Measurements from ENCODE around the gene CATSPER3. TPM values are rescaled to one million over a fixed set of nuclear protein-coding genes. Genes with fewer than 3 reads are reported as not detected.

The CATSPER3 gene
- total RNA-seq, 1 experiment from 2014 or later, result 0.57 TPM

- no TSS peak for BruUV-seq (replicated peaks)
- intact Hi-C loops (cut with micrococcal nuclease; ENCODE audit: unreplicated experiment), result no loop called here
Measured at GRCh38 chr5:134958755-134959154, 9.0 kb upstream of the CATSPER3 start.

GRCh38 chr5:134963098-134963497, 4.6 kb upstream of the CATSPER3 start:
- Histone ChIP-seq H3K27ac (no peak overlapping the region), H3K36me3 (ENCODE audit: low read depth) (no peaks in the 10 kb centered on the region), H3K4me1 (replicated peaks; ENCODE audit: insufficient read depth) (peaks cover 25% of the 10 kb centered on the region), H3K4me3 (no peak overlapping the region), H4K20me1 (ENCODE audit: insufficient read depth) (no peaks in the 10 kb centered on the region), H2AFZ (no peak overlapping the region), H3K79me2 (ENCODE audit: low read depth) (no peaks in the 10 kb centered on the region), H3K9me2 (ENCODE audit: insufficient read depth) (no peaks in the 10 kb centered on the region), H3K27me3 (ENCODE audit: insufficient read depth, low read depth) (no peaks in the 10 kb centered on the region), H3K9me3 (ENCODE audit: insufficient read depth, low read depth) (no peaks in the 10 kb centered on the region), H3K4me2 (no peak overlapping the region), H3F3A (ENCODE audit: insufficient read depth, low read depth) (peaks cover 18% of the 10 kb centered on the region)
- POLR2A ChIA-PET (ENCODE audit: unreplicated experiment), result interaction anchor here (0.7 kb wide), 1 partner anchor 50 kb away, joined by 12 read pairs; no protein-coding TSS in a partner anchor
- CTCF ChIA-PET, result no interaction called here
- intact Hi-C loops (cut with micrococcal nuclease; ENCODE audit: unreplicated experiment), result no loop called here
- no peak for DNase-seq
- no TSS peak for BruUV-seq (replicated peaks)
- TF ChIP-seq CTCF (conservative IDR thresholded peaks at IDR 0.05) (no peak), EZH2 (IDR thresholded peaks at IDR 0.05; ENCODE audit: low read depth) (no peak)

More at GRCh38 chr5:134958755-134959154, 9.0 kb upstream of the CATSPER3 start:
- 0 out of 2 replicates have a peak, but pooled peaks cover 6% of the 10 kb centered on the region for H3K36me3 ChIP-seq (ENCODE audit: low read depth)
- H3K27ac ChIP-seq, result peak overlapping the region; percentile 53
- ChIA-PET CTCF (no interaction called here), POLR2A (ENCODE audit: unreplicated experiment) (no interaction called here)
- no peaks in the 10 kb centered on the region for H4K20me1 ChIP-seq (ENCODE audit: insufficient read depth)
- DNase-seq, result peak; percentile 2 to 68
- H3K4me1 ChIP-seq (replicated peaks; ENCODE audit: insufficient read depth), result peaks cover 25% of the 10 kb centered on the region
- H3K79me2 ChIP-seq (ENCODE audit: low read depth), result no peaks in the 10 kb centered on the region
- H3F3A ChIP-seq (ENCODE audit: insufficient read depth, low read depth), result peaks cover 19% of the 10 kb centered on the region
- peaks cover 8% of the 10 kb centered on the region for H3K9me3 ChIP-seq (ENCODE audit: insufficient read depth, low read depth)
- no peaks in the 10 kb centered on the region for H3K9me2 ChIP-seq (ENCODE audit: insufficient read depth)
- no peak overlapping the region for H3K4me3 ChIP-seq
- H3K4me2 ChIP-seq, result peak overlapping the region; percentile 60
- no peaks in the 10 kb centered on the region for H3K27me3 ChIP-seq (ENCODE audit: insufficient read depth, low read depth)
- H2AFZ ChIP-seq, result no peak overlapping the region
- TF ChIP-seq EZH2 (IDR thresholded peaks at IDR 0.05; ENCODE audit: low read depth) (no peak), CTCF (conservative IDR thresholded peaks at IDR 0.05) (no peak)

DNA sequence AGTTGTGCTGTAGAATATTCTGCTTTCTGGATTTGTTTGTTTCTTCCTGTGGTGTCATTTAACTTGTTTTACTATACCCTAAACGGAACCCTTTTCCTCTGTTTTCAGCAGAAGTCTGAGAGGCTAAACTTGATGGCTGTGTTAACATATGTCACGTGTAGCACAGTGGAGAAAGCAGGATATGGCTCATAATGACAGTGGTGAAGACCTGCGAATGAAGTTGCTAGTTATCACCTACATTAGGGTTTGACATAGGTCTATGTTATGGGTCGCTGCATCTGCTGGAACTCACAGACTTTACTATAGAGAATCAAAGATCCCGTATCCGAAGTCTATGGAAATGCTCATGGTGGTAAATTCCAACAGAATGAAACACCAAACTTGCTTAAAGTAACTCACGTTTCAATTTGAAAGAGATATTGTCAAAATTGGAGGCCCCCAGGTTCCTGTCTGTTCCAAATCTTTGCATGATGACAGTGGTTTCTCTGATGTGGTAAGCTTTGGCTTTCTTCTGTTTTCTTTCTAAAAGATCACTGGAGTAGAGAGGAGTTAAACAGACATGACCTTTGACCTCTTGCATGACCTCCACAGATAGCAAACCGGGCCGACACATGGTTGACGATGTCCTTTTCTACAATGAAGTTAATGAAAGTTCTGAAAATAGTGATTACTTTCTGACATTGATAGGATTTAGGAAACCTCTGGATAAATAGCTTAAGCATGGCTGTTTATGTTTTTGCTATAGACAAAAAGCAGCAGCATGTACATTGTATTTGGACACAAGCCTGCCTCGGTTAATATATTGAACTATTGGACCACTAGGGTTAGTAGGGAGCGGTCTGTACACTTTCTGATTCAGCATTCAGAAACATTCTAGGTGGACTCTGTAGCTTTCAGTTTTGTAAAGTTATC, 3.1 kb upstream of the CATSPER3 start:
- Histone ChIP-seq H2AFZ (no peak overlapping the region), H3K27me3 (ENCODE audit: insufficient read depth, low read depth) (no peaks in the 10 kb centered on the region), H3K4me2 (no peak overlapping the region), H3K36me3 (ENCODE audit: low read depth) (no peaks in the 10 kb centered on the region), H3K27ac (no peak overlapping the region), H3K4me1 (replicated peaks; ENCODE audit: insufficient read depth) (peaks cover 25% of the 10 kb centered on the region), H3F3A (ENCODE audit: insufficient read depth, low read depth) (peaks cover 16% of the 10 kb centered on the region; the same call in 1 of the 2 replicates), H3K4me3 (no peak overlapping the region), H3K9me3 (ENCODE audit: insufficient read depth, low read depth) (no peaks in the 10 kb centered on the region), H4K20me1 (ENCODE audit: insufficient read depth) (no peaks in the 10 kb centered on the region), H3K79me2 (ENCODE audit: low read depth) (no peaks in the 10 kb centered on the region), H3K9me2 (ENCODE audit: insufficient read depth) (no peaks in the 10 kb centered on the region)
- no peak for DNase-seq
- no TSS peak for BruUV-seq (replicated peaks)
- POLR2A ChIA-PET (ENCODE audit: unreplicated experiment), result no interaction called here
- TF ChIP-seq CTCF (conservative IDR thresholded peaks at IDR 0.05) (no peak), EZH2 (IDR thresholded peaks at IDR 0.05; ENCODE audit: low read depth) (no peak)
- intact Hi-C loops (cut with micrococcal nuclease; ENCODE audit: unreplicated experiment), result no loop called here
- CTCF ChIA-PET, result no interaction called here

Measured in PC-9 (cell line).